HepG2 (cell line): ENCODE measurements around the gene MPST. TPM values are rescaled to one million over a fixed set of nuclear protein-coding genes. Genes with fewer than 3 reads are reported as not detected.

ENCODE experiments used
- ATAC-seq: fragments of 200-7000 bp; cut with Tn5 transposase; 3 replicates; pipeline ENCODE4 v1.9.1; 2020; ENCODE audit warnings: mild to moderate bottlenecking, moderate library complexity
- BruUV-seq: library from RNA; stranded (reverse); fragments of 400-500 nt; replicated peaks from 2 replicates; lab custom pipeline; 2021; lab: Mats Ljungman, UMichigan
- CTCF ChIA-PET: fragments of 300-600 bp; formaldehyde crosslinking; extraction: SDS; loops from one replicate; lab custom pipeline; 2021; ENCODE audit warnings: low total read pairs, inconsistent platforms, low intra/inter-chr PET ratio; lab: Yijun Ruan, JAX
- POLR2A ChIA-PET: fragments of 350-600 bp; sonication (Branson Sonifier 250); formaldehyde crosslinking; loops from one replicate; lab custom pipeline; 2020; ENCODE audit warnings: antibody characterized with exemption, inconsistent platforms; lab: Yijun Ruan, JAX
- DNase-seq: peaks from one replicate; pipeline ENCODE4 v3.0.0-alpha.2; 2015; ENCODE audit warnings: low spot score
- FAIRE-seq: peaks from 3 replicates; lab custom pipeline; 2011; peaks lifted over from hg19 to GRCh38; lab: Jason Lieb, UNC
- H2AFZ ChIP-seq: one replicate; pipeline ENCODE4 v1.6.1; 2011; ENCODE audit warnings: low read length, inconsistent platforms
- H3K27ac ChIP-seq: fragments of 300-600 bp; 3 replicates; pipeline ENCODE4 v1.8.0; 2011; ENCODE audit warnings: mixed run types, mild to moderate bottlenecking, mixed read lengths, low read length, inconsistent platforms; ENCODE audit not compliant: insufficient read depth; ENCODE audit errors: extremely low read length
- H3K27me3 ChIP-seq, 2 experiments: fragments of 200-600 bp in 1 of 2; 2 replicates in 1 of 2; 3 replicates in 1 of 2; pipeline versions ENCODE4 v1.6.0 to v1.8.0; 2011; ENCODE audit warnings: low read length in 2 of 2, mild to moderate bottlenecking in 2 of 2, moderate library complexity in 2 of 2, inconsistent platforms in 1 of 2; ENCODE audit not compliant: insufficient read depth in 2 of 2, control insufficient read depth in 1 of 2
- H3K36me3 ChIP-seq, 2 experiments: fragments of 200-600 bp in 1 of 2; replicated peaks in 1 of 2; 2 replicates in 1 of 2; 3 replicates in 1 of 2; pipeline versions ENCODE4 v1.5.1 to v1.8.0; 2011; ENCODE audit warnings: low read length in 2 of 2, inconsistent platforms in 1 of 2; ENCODE audit not compliant: insufficient read depth in 2 of 2, control insufficient read depth in 1 of 2
- H3K4me1 ChIP-seq: 2 replicates; pipeline ENCODE4 v1.5.1; 2012; ENCODE audit warnings: low read length, inconsistent platforms; ENCODE audit not compliant: insufficient read depth
- H3K4me2 ChIP-seq: 2 replicates; pipeline ENCODE4 v1.6.0; 2011; ENCODE audit warnings: low read depth, low read length, inconsistent platforms
- H3K4me3 ChIP-seq, 3 experiments: fragments of 200-600 bp in 1 of 3; sonication (generic), shearing (Covaris generic) in 1 of 3; replicated peaks in 1 of 3; 2 replicates each; pipeline ENCODE4 v1.5.1; 2011 to 2016; ENCODE audit warnings: low read length in 3 of 3, inconsistent platforms in 2 of 3, low read depth in 2 of 3, mild to moderate bottlenecking in 2 of 3, control low read depth in 1 of 3, mixed read lengths in 1 of 3; ENCODE audit not compliant: insufficient read depth in 1 of 3
- H3K79me2 ChIP-seq: one replicate; pipeline ENCODE4 v1.6.1; 2011; ENCODE audit warnings: low read length, inconsistent platforms; ENCODE audit not compliant: insufficient read depth
- H3K9ac ChIP-seq: 2 replicates; pipeline ENCODE4 v1.6.0; 2011; ENCODE audit warnings: mild to moderate bottlenecking, low read depth, low read length, inconsistent platforms; ENCODE audit not compliant: insufficient read depth
- H3K9me3 ChIP-seq: 2 replicates; pipeline ENCODE4 v1.5.1; 2012; ENCODE audit warnings: mild to moderate bottlenecking, low read length
- H4K20me1 ChIP-seq: 2 replicates; pipeline ENCODE4 v1.6.0; 2011; ENCODE audit warnings: inconsistent platforms, mild to moderate bottlenecking, low read length, moderate library complexity; ENCODE audit not compliant: insufficient read depth
- ARHGAP35 ChIP-seq: sonication (generic); formaldehyde crosslinking; IDR thresholded peaks from 2 replicates; pipeline ENCODE4 v1.9.0; 2022; ENCODE audit warnings: mild to moderate bottlenecking, inconsistent platforms, moderate library complexity, missing genetic modification reagents, borderline replicate concordance
- ETS1 ChIP-seq: sonication (generic); formaldehyde crosslinking; IDR thresholded peaks from 2 replicates; pipeline ENCODE4 v1.4.0; 2020; ENCODE audit warnings: missing genetic modification reagents
- MAZ ChIP-seq, 2 experiments: sonication (generic) in 1 of 2; formaldehyde crosslinking in 1 of 2; IDR thresholded peaks; 2 replicates each; pipeline versions ENCODE4 v1.5.0 to v1.6.1; 2012 to 2020; ENCODE audit warnings: low read depth in 2 of 2, mild to moderate bottlenecking in 2 of 2, borderline replicate concordance in 1 of 2, improper control_type of control experiment in 1 of 2, low read length in 1 of 2, missing genetic modification reagents in 1 of 2, moderate library complexity in 1 of 2
- MTF2 ChIP-seq: sonication (generic); formaldehyde crosslinking; IDR thresholded peaks from 2 replicates; pipeline ENCODE4 v1.5.0; 2020; ENCODE audit warnings: missing genetic modification reagents, borderline replicate concordance
- NCOA2 ChIP-seq: sonication (generic); formaldehyde crosslinking; IDR thresholded peaks from 2 replicates; pipeline ENCODE4 v1.8.0; 2022; ENCODE audit warnings: inconsistent platforms
- NFYC ChIP-seq: IDR thresholded peaks from 2 replicates; pipeline ENCODE4 v1.6.1; 2016; ENCODE audit warnings: missing genetic modification reagents, missing compliant biosample characterization
- RAD21 ChIP-seq: fragments of 450-650 bp; formaldehyde crosslinking; IDR thresholded peaks from 2 replicates; pipeline ENCODE4 v1.5.0; 2020; ENCODE audit warnings: mild to moderate bottlenecking
- SETDB1 ChIP-seq: sonication (generic); formaldehyde crosslinking; IDR thresholded peaks from 2 replicates; pipeline ENCODE4 v1.5.1; 2020; ENCODE audit warnings: missing genetic modification reagents, mild to moderate bottlenecking, borderline replicate concordance
- THAP11 ChIP-seq: IDR thresholded peaks from 2 replicates; pipeline ENCODE4 v1.6.1; 2016; ENCODE audit warnings: missing biosample characterization, missing genetic modification reagents
- THRA ChIP-seq: sonication (generic); formaldehyde crosslinking; IDR thresholded peaks from 2 replicates; pipeline ENCODE4 v1.4.0; 2020; ENCODE audit warnings: missing genetic modification reagents, borderline replicate concordance
- ZNF234 ChIP-seq: sonication (generic); formaldehyde crosslinking; conservative IDR thresholded peaks from 2 replicates; pipeline ENCODE4 v1.5.1; 2020; ENCODE audit warnings: mild to moderate bottlenecking, missing genetic modification reagents
- WGBS: methylation state at CpG from one replicate; pipeline ENCODE4 v1.1.6; 2017; ENCODE audit warnings: low lambda C conversion rate; 5-methylcytosine and 5-hydroxymethylcytosine counted together
- in situ Hi-C: cut with HindIII; loops from 2 replicates; pipeline ENCODE4 v1.10.0; 2017; ENCODE audit warnings: low pct_unique_long_range_greater_than_20kb; ENCODE audit not compliant: extremely low pct_ligation_motif_present
- intact Hi-C: fragments of 100-400 bp; cut with micrococcal nuclease; formaldehyde crosslinking; loops from one replicate; pipeline ENCODE4 v1.10.0; 2022; ENCODE audit not compliant: unreplicated experiment
- polyA plus RNA-seq, 8 experiments: library from polyadenylated mRNA; depleted of rRNA in 3 of 8; stranded (reverse) in 7 of 8; unstranded in 1 of 8; fragments of >200 nt; fragmentation: Illumina TruSeq in 4 of 8; extraction: Trizol in 4 of 8; gene quantifications; 2 replicates each; pipeline versions ENCODE4 v1.2.1 to v1.2.3, GENCODE V29; 2011 to 2016; ENCODE audit warnings: low read depth in 4 of 8, missing spikeins in 1 of 8, mixed read lengths in 1 of 8; ENCODE audit not compliant: insufficient read depth in 1 of 8
- total RNA-seq, 5 experiments: library from RNA; depleted of rRNA; stranded (reverse); fragments of >200 nt; fragmentation: Illumina TruSeq; extraction: Trizol; gene quantifications; 2 replicates each; pipeline ENCODE4 v1.2.3, GENCODE V29; 2016; ENCODE audit warnings: low read depth in 1 of 5
- TF ChIP-seq, protein P1 (sequence below), 2 experiments: sonication (generic) in 1 of 2; formaldehyde crosslinking in 1 of 2; IDR thresholded peaks; 2 replicates each; pipeline versions ENCODE4 v1.4.0 to v1.6.1; 2018 to 2020; ENCODE audit warnings: missing genetic modification reagents in 2 of 2, borderline replicate concordance in 1 of 2, low read depth in 1 of 2, mild to moderate bottlenecking in 1 of 2, missing biosample characterization in 1 of 2
- TF ChIP-seq, protein P2 (sequence below): sonication (generic); formaldehyde crosslinking; conservative IDR thresholded peaks from 2 replicates; pipeline ENCODE4 v1.4.0; 2020; ENCODE audit warnings: mild to moderate bottlenecking, missing genetic modification reagents, moderate library complexity

MPST gene
- total and polyA plus RNA-seq, 2 of the 13 experiments (the other 11 are each of a cell fraction or from before 2014, with no cell fraction given), result 133 to 141 TPM

GRCh38 chr22:36977401-36977861 is 42.1 kb upstream of the MPST start:
- Histone ChIP-seq H3K4me3 (peak overlapping the region; percentile 38 to 65 (median 55)), H3K4me2 (peak overlapping the region; percentile 96), H3K4me1 (peaks cover 6% of the 10 kb centered on the region; the same call in 1 of the 2 replicates), H3K9ac (no peak overlapping the region), H3K27ac (no peak overlapping the region), H3K36me3 (no peaks in the 10 kb centered on the region), H4K20me1 (no peaks in the 10 kb centered on the region), H3K9me3 (no peaks in the 10 kb centered on the region), H3K79me2 (no peaks in the 10 kb centered on the region), H2AFZ (peak overlapping the region; percentile 66), H3K27me3 (peaks cover 0 to 13% of the 10 kb centered on the region in 2 experiments; a peak in 2 of 5 replicates)
- BruUV-seq, result no TSS peak
- CTCF ChIA-PET, result interaction anchor here (1.2 to 2.2 kb wide), 4 partner anchors 9 to 220 kb away, joined by 4 to 11 read pairs (median 6); no protein-coding TSS in a partner anchor
- intact Hi-C loops, result loop anchor here (5.0 kb wide), 1 partner anchor 195 kb away; no protein-coding TSS in a partner anchor
- WGBS, result 8% methylated on average over 7 of the region's 13 CpGs
- POLR2A ChIA-PET, result interaction anchor here (1.1 to 1.5 kb wide), 2 partner anchors 41 to 55 kb away, joined by 4 to 6 read pairs; partner anchors contain the start of gene TST
- peak; percentile 96 for ATAC-seq
- no peak for FAIRE-seq
- in situ Hi-C loops, result loop anchor here (10.0 kb wide), 1 partner anchor 123 kb away; no protein-coding TSS in a partner anchor
- peak; percentile 41 for DNase-seq
- TF ChIP-seq MTF2 (CRISPR knock-in tag), result no peak
- TF ChIP-seq RAD21 (CRISPR knock-in tag), result 0 out of 2 replicates have a peak, but pooled peaks have one; percentile 19
- TF ChIP-seq THRA, result no peak
- TF ChIP-seq ETS1, result no peak
- TF ChIP-seq MAZ (IDR thresholded peaks at IDR 0.05; ENCODE audit: borderline replicate concordance, low read depth, low read length), result peak; percentile 83; the same call in 1 of the 2 replicates
- no peak for TF ChIP-seq MAZ (CRISPR knock-in tag; IDR thresholded peaks at IDR 0.05; ENCODE audit: low read depth)
- no peak for TF ChIP-seq ARHGAP35 (CRISPR knock-in tag)
- TF ChIP-seq ZNF234 (CRISPR knock-in tag), result no peak
- TF ChIP-seq SETDB1 (CRISPR knock-in tag), result no peak
- peak; percentile 20; the same call in 1 of the 2 replicates for TF ChIP-seq THAP11 (CRISPR knock-in tag)
- TF ChIP-seq NCOA2 (CRISPR knock-in tag), result no peak
- TF ChIP-seq, protein P1, sequence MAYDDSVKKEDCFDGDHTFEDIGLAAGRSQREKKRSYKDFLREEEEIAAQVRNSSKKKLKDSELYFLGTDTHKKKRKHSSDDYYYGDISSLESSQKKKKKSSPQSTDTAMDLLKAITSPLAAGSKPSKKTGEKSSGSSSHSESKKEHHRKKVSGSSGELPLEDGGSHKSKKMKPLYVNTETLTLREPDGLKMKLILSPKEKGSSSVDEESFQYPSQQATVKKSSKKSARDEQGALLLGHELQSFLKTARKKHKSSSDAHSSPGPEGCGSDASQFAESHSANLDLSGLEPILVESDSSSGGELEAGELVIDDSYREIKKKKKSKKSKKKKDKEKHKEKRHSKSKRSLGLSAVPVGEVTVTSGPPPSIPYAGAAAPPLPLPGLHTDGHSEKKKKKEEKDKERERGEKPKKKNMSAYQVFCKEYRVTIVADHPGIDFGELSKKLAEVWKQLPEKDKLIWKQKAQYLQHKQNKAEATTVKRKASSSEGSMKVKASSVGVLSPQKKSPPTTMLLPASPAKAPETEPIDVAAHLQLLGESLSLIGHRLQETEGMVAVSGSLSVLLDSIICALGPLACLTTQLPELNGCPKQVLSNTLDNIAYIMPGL (CRISPR knock-in tag; IDR thresholded peaks at IDR 0.05; ENCODE audit: borderline replicate concordance in 1 of 2, low read depth in 1 of 2), result peak; percentile 40 to 52; a peak in 1 of 4 replicates
- TF ChIP-seq, protein P2, sequence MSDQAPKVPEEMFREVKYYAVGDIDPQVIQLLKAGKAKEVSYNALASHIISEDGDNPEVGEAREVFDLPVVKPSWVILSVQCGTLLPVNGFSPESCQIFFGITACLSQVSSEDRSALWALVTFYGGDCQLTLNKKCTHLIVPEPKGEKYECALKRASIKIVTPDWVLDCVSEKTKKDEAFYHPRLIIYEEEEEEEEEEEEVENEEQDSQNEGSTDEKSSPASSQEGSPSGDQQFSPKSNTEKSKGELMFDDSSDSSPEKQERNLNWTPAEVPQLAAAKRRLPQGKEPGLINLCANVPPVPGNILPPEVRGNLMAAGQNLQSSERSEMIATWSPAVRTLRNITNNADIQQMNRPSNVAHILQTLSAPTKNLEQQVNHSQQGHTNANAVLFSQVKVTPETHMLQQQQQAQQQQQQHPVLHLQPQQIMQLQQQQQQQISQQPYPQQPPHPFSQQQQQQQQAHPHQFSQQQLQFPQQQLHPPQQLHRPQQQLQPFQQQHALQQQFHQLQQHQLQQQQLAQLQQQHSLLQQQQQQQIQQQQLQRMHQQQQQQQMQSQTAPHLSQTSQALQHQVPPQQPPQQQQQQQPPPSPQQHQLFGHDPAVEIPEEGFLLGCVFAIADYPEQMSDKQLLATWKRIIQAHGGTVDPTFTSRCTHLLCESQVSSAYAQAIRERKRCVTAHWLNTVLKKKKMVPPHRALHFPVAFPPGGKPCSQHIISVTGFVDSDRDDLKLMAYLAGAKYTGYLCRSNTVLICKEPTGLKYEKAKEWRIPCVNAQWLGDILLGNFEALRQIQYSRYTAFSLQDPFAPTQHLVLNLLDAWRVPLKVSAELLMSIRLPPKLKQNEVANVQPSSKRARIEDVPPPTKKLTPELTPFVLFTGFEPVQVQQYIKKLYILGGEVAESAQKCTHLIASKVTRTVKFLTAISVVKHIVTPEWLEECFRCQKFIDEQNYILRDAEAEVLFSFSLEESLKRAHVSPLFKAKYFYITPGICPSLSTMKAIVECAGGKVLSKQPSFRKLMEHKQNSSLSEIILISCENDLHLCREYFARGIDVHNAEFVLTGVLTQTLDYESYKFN, result no peak
- no peak for TF ChIP-seq NFYC (CRISPR knock-in tag)
